Activated CD8-positive, alpha-beta memory T cell treated with anti-CD3 and anti-CD28 coated beads for 24 hours (primary cell): Measurements from ENCODE around the gene SLC25A10.
"Not testable (repeated sequence)": the region's sequence is repeated elsewhere in the genome, so short reads cannot be mapped to it uniquely, and the experiment has no call there.

ENCODE experiments used
- DNase-seq: peaks from one replicate; pipeline ENCODE4 v3.0.0-alpha.2; 2020

Gene SLC25A10

DNA sequence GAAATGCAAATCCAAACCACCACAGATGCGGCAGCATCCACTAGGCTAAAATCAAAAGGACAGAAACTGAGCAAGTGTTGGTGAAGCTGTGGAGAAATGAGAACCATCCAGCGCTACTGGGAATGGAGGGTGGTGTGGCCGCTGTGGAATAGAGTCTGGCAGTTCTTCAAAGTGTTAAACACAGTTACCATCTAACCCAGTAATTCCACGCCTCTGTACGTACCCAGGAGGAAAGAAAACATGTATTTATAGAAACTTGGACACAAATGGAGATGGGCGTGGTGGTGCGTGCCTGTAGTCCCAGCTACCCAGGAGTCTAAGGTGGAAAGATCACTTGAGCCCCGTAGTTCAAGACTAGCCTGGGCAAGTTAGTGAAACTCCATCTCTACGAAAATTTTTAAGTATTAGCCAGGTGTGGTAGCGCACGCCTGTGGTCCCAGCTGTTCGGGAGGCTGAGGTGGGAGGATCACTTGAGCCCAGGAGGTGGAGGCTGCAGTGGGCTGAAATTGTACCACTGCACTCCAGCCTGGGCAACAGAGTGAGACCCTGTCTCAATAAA lies 11.6 kb downstream of the SLC25A10 start:
- no peak for DNase-seq

DNA sequence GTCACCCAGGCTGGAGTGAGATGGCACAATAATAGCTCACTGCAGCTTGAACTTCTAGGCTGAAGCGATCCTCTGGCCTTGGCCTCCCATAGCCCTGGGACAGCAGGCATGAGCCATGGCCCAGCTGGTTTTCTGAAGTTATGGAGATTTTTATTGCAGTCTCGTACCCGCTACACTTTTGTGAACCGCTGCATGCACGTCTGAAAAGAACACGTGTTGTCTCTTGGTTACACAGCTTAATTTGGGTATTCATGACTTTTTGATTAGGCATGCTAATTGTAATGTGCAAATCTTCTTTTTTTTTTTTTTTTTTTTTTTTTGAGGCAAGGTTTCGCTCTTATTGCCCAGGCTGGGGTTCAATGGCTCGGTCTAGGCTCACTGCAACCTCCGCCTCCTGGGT lies 13.4 kb downstream of the SLC25A10 start:
- DNase-seq, result no peak

DNA sequence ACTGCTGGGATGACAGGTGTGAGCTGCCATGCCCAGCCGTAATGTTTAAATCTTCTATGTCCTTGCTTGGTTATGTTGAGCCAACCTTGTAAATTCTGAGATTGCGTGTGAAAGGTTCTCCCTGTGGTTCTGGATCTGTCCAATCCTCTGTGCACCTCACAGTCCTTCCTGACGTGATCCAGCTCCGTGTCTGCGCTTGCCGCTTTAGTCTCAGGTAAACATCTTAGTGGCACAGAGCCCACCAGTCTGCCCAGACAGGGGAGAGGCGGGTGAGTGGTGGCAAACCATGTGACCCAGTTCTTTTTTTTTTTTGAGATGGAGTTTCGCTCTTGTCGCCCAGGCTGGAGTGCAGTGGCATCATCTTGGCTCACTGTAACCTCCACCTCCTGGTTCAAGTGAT lies 13.9 kb downstream of the SLC25A10 start:
- DNase-seq, result no peak

GRCh38 chr17:81727324-81728031 lies 15.4 kb downstream of the SLC25A10 start:
- no peak for DNase-seq

GRCh38 chr17:81733507-81734404 lies 21.7 kb downstream of the SLC25A10 start:
- DNase-seq, result peak; percentile 88

DNA sequence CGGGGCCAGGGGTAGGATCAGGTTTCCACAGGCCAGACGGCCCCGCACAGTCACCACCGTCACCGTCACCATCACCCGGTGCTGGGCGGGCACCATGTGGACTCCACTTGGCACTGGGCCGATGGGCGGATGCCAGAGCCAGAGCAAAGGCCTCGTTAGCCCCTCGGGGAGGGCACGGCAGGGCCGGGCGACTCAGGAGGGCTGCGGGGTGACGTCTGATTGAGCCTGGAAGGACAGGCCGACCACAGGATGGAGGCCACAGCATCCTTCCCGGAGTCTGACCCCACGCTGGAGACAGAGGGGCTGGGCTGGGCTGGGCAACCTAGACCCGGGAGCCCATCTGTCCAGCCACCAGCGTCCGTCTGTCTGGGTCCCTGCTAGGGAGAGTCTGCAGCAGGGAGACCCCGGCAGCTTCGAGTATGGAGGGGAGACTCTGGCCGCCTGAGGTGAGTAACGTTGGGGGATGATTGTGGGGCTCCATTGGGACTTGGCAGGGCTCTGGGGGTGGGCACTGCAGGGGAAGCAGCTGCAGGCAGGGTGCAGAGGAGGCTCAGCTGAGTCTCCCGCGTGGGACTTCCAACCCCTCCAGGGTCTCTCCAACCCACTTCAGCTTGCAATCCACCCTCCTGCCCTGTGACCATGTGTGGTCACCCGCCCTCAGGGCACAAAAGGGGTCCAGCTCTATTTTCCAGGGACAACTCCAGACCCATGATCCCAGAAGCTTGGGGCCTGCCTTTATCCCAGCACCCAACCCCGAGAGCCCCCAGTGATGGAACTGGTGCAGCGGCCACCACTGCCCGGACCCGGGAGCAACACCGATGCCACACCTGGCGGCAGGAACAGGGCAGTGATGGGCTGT lies 22.6 kb downstream of the SLC25A10 start:
- DNase-seq, result no peak

GRCh38 chr17:81735264-81736102 lies 23.4 kb downstream of the SLC25A10 start:
- DNase-seq, result no peak

GRCh38 chr17:81737947-81738800 lies 26.1 kb downstream of the SLC25A10 start:
- no peak for DNase-seq

GRCh38 chr17:81738801-81739393 lies 26.8 kb downstream of the SLC25A10 start:
- DNase-seq, result no peak

GRCh38 chr17:81739593-81739992 lies 27.5 kb downstream of the SLC25A10 start:
- not testable (repeated sequence) for DNase-seq

DNA sequence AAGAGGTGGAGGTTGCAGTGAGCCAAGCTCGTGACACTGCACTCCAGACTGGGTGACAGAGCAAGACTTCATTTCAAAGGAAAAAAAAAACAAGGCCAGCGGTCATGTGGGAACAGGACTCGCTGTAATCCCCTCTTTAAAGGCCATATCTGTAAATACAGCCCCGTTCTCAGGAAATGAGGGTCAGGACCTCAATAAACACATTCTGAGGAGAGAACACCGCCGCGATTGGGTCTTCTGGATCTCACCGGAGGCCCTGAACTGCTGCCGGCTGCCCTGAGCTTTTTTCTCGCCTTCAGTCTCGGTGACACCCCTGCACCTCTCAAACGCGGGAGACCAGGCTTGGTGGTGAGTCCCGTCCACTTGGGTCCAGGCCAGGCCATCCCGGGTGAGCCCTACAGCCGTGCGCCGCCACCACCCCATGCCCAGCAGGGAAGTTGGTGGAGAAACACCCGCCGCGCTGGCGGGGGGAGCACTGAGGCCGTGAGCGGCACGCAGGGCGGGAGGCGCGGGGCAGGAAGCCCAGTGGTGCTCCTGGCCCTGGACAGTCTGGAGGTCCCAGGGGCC lies 28.4 kb downstream of the SLC25A10 start:
- no peak for DNase-seq

DNA sequence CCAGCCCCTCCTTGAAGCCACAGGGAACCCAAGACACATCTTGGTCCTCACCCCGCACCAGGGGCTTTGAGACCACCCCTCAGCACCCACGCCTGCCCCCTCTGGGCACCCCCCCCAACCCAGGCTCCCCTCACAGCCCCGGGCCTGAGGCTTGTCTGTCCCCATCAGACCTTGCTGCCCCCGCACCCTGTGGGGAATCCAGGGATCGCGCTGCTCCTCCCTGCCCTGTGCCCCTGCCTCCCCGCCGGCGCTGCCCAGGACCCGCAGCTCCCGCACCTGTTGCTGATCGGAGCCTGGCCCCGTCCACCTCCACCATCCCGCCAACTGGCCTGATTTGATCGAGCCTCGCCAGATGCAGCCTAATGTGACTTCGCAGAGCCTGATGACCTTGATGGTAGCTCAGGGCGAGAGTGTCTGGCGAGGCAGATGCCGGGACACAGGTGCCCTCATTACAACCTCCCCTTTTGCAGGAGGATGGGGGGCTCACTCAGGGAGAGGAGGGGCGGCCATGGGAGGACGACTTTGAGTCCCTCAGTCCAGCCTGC lies 29.0 kb downstream of the SLC25A10 start:
- no peak for DNase-seq

- DNase-seq, result no peak
Measured at GRCh38 chr17:81741594-81742452, 29.7 kb downstream of the SLC25A10 start.
